ENCODE data around the gene GPSM3.
"Not testable (repeated sequence)": the region's sequence is repeated elsewhere in the genome, so short reads cannot be mapped to it uniquely, and the experiment has no call there.

Gene GPSM3

DNA sequence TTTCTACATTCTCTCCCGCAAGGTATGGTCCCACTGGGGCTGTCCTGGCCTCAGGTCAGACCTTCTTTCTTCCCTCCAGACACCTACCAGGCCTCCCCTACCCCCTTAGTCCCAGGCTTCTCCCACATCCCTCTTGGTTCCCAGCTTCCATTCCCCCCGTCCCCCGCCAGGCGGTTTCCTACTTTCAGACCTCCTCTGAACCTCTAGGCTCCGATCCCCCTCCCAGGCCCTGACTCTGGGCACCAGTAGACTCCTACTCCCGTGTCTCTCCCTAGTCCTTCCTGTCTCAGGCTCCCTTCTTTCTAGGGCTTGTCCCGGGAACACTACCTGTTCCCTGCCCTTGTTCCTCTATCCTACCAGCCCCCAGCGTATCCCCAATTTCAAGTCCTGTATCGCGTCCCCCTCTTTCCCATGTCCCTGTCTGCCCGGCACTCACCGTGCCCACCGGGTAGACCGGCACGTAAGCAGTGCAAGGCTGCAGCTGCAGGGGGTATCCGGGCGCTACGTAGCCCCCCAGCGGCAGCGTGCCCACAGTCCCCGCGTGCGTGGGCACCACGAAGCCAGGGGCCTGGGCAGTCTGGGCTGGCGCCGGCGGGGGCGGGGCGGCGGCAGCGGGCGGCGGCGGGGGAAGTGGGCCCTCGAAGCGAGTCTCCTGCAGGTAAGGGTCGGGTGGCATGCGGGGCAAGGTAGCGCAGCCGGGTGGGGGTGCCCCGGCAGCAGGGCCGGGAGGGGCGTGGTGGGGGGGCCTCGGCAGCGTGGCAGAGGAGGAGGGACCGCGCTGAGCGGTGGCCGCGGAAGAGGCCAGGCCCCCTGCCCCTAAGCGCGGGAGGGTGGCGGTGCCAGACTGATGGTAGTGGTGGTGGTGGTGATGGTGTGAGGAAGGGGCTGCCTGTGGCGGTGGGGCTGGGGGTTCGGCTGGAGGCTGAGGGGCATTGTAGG is 42.2 kb downstream of the GPSM3 start:
- DNase-seq (ENCODE audit: low read depth) = no peak

DNA sequence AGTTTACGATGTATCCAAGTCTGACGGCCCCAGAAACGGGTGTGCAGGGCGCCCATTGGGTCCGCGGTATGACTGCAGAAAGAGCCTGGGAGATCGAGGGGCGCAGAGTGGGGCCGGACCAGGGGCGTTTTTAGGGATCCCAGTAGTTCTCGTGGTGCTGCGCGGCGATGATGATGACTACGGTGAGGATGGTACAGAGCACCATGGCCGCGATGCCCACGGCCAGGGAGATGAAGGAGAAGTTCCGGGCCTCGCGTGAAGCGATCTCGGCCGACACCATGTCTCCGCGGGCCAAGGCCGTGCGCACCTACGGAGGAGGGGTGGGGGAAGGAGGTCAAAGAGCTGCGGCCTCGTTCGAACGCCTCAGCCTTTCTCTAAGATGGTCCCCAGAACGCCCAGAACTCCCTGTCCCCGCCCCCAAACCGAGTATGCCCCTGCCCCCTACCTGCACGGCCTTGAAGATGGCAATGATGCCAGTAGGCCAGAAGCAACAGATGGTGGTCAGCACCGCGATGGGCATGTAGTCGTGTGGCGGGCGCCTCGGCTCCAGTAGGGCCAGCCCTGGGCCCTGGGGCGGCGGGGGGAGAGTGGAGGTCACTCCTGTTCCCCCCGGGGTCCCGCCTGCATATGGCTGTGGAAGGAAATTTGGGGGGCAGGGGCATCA is 43.2 kb downstream of the GPSM3 start:
- DNase-seq (ENCODE audit: low read depth) = no peak

DNA sequence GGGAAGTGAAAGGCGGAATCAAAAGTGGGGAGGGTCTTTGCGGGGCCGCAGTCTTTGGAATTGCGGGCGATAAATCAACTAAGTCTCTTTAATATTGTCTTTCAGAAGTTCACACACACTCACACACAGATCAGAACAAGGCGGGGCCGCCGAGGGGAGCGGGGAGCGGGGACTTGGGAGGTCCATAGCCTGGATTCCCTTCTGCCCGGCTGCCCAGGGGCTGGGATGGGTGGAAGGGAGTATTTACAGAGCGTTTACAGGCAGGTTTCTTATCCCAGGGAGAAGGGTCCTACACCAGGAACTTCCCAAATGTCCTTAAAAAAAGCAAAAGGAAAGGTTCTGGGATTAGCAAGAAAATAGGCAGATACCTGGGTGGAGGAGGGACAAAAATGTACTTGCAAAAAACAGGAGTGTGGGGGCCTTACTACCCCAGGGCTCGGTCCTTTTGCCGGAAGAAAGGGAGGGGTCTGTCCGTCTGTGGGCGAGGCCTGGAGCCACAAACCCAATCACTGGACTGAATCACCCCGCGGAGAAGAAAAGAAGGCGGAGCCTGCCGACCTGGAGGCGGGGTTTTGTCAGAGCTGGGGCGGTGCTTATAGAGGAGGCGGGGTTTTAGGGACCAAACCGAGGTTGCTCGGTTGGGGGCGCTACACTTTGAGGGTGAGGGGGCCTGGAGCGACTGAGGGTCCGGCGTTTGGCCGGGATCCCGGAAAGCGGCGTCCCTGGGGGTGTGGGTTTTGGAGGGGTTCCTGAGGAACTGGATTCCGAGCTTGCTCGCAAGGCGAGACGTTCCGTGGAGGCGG is 44.0 kb downstream of the GPSM3 start:
- DNase-seq (ENCODE audit: low read depth) = peak; percentile 58

DNA sequence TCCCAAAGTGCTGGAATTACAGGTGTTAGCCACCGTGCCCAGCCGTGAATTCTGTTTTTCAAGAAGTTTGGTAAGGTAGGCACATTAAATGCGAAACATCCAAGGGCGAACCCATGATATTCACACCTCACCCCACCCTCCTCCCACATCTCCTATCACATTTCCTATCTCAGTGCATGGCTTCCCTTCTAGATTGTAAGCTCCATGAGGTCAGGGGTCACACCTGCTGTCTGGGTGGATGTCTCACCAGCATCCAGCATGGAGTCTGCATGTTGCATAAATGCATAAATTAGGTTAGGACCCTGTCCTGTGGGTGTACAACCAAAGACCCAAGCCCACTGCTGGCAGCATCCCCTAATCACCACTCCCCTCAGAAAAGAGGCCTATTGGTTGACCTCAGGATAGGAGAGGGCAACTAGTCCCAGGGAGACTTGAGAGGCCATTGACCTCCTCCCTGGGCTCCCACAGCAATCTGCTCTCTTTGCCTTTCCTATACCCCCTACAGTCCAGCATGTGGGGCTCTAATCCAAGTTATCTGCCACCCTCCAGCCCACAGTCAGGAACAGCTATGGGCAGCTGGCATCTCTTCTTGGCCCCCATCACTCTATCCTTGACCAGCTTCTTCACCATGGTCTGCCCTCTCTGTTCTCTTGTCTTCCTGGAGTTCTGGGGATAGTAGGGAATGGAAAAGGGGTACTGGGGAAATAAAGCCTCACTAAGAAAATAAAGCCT is 44.9 kb downstream of the GPSM3 start:
- no peak for DNase-seq (ENCODE audit: low read depth)

DNA sequence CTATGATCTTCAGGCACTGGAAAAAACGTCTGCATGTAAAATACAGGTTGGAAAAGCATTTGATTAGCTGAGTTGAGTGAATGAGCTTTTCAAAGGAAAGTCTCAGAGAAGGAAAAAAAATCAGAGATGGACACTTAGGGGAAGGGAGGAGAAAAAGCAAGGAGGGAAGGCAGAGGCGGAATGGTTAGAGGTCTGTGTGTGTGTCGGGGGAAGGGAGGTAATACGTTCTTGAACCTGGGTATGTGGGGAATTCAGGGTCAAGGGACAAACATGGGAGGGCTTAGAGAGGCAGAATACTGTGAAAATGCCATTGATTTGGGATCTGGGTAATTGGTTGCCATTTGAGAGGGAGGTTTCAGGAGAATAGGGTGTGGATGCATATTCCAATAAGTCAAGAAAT is 45.8 kb downstream of the GPSM3 start:
- no peak for DNase-seq (ENCODE audit: low read depth)

DNA sequence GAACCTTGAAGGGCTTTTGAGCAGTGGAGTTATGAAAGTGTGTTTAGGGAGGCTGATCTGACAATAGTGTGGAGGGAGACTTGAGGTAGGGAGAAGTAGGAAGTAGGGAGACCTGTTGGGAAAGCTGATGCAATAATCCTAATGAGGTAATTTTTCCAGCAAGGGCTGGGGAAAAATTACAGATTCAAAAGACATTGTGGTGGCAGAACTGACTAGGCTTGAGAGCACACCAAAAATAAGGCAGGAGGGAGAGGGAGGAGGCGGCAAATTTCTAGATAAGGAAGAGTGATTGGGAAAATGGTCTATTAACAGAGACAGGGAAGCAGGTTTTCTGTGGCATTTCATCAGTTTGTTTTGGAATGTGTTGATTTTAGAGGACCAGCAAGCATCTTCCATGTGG is 46.2 kb downstream of the GPSM3 start:
- no peak for DNase-seq (ENCODE audit: low read depth)

DNA sequence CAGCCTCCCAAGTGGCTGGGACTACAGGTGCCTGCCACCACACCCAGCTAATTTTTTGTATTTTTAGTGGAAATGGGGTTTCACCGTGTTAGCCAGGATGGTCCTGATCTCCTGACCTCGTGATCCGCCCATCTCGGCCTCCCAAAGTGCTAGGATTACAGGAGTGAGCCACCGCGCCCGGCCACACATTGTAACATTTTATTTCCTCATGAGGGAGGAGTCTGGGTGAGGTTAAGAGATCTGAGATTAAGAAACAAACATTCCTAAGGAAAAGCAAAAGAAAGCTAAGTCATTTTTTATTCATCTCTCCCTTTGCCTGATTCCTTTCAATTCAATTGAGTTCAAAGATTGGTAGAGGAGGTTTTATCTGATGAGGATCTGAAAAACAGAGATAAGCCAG is 48.2 kb downstream of the GPSM3 start:
- DNase-seq (ENCODE audit: low read depth) = not testable (repeated sequence)

All from activated T-cell treated with anti-CD3 and anti-CD28 coated beads for 24 hours (primary cell).